HEK293T (cell line): ENCODE data around the gene RETN.

Experiments
- ARNT ChIP-seq: fragments of 450-650 bp; IDR thresholded peaks from 2 replicates; pipeline ENCODE4 v1.6.1; 2017; ENCODE audit warnings: mild to moderate bottlenecking
- FOXK2 ChIP-seq: fragments of 450-650 bp; IDR thresholded peaks from 2 replicates; pipeline ENCODE4 v1.6.1; 2016; ENCODE audit warnings: mild to moderate bottlenecking
- SUZ12 ChIP-seq: fragments of 450-650 bp; IDR thresholded peaks from 2 replicates; pipeline ENCODE4 v1.6.1; 2016; ENCODE audit warnings: mild to moderate bottlenecking
- ZNF384 ChIP-seq: fragments of 450-650 bp; IDR thresholded peaks from 2 replicates; pipeline ENCODE4 v1.6.1; 2016

- no peak for TF ChIP-seq ARNT
- TF ChIP-seq ZNF384: no peak
- no peak for TF ChIP-seq SUZ12
- no peak for TF ChIP-seq FOXK2
These were observed 36.7 kb downstream of the RETN start for GRCh38 chr19:7705387-7706187.
